ENCODE measurements around the gene TMPRSS5.

Gene TMPRSS5

DNA sequence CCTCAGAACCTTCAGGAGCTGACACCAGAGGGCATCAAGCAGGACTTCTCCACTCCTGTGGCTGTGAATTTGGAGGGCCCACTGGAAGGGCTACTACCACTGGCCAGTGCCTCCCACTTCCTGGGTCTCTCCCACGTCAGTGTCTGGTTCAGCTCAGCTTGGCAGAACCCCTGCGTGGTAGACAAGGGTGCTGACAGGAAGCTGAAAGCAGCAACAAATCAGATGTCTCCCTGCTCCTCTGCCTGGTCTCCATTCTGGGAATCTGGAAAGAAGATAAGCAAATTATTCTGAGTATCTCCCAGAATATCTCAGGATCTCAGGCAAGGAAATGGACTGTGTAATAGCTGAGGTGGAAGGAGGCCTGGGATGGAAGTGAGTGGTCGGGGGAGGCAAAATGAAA is 61.5 kb downstream of the TMPRSS5 start:
- Histone ChIP-seq H3K9me3 (ENCODE audit: control insufficient read depth, insufficient read depth, low read length) (no peaks in the 10 kb centered on the region), H3K36me3 (ENCODE audit: insufficient read depth, low read length) (no peaks in the 10 kb centered on the region), H3K4me1 (ENCODE audit: insufficient read depth, low read length) (no peaks in the 10 kb centered on the region), H3K9ac (ENCODE audit: low read depth, low read length) (no peak overlapping the region)

DNA sequence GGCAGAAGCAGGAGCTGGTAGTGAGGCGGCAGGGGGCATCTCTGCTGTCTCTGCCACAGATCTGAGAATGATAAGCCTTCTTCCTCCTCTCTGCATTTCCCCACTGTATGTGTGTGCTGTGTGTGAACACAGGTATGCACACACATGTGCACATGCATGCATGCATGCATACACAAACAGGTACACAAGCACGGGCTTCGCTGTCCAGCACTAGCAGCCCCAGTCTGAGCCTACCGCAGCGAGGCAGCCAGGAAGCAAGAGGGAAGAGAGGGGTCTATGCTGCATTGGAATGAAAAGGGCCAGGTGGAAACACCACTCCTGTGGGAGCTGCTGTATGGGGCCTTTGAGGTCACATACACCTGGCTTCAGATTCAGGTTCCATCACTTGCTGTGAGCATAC is 62.4 kb downstream of the TMPRSS5 start:
- H3K36me3 ChIP-seq (ENCODE audit: insufficient read depth, low read length), result no peaks in the 10 kb centered on the region
- no peaks in the 10 kb centered on the region for H3K4me1 ChIP-seq (ENCODE audit: insufficient read depth, low read length)
- H3K9ac ChIP-seq (ENCODE audit: low read depth, low read length), result no peak overlapping the region
- no peaks in the 10 kb centered on the region for H3K9me3 ChIP-seq (ENCODE audit: control insufficient read depth, insufficient read depth, low read length)

GRCh38 chr11:113643006-113643585 is 63.0 kb downstream of the TMPRSS5 start:
- Histone ChIP-seq H3K9me3 (ENCODE audit: control insufficient read depth, insufficient read depth, low read length) (no peaks in the 10 kb centered on the region), H3K36me3 (ENCODE audit: insufficient read depth, low read length) (no peaks in the 10 kb centered on the region)

GRCh38 chr11:113642090-113642489 is 64.0 kb downstream of the TMPRSS5 start:
- Histone ChIP-seq H3K36me3 (ENCODE audit: insufficient read depth, low read length) (no peaks in the 10 kb centered on the region), H3K4me1 (ENCODE audit: insufficient read depth, low read length) (no peaks in the 10 kb centered on the region), H3K9me3 (ENCODE audit: control insufficient read depth, insufficient read depth, low read length) (no peaks in the 10 kb centered on the region), H3K9ac (ENCODE audit: low read depth, low read length) (no peak overlapping the region)

More at GRCh38 chr11:113643006-113643585, 63.0 kb downstream of the TMPRSS5 start:
- Histone ChIP-seq H3K9ac (ENCODE audit: low read depth, low read length) (no peak overlapping the region), H3K4me1 (ENCODE audit: insufficient read depth, low read length) (no peaks in the 10 kb centered on the region)

- no peaks in the 10 kb centered on the region for H3K4me1 ChIP-seq (ENCODE audit: insufficient read depth, low read length)
Observed at GRCh38 chr11:113638376-113638775, 67.7 kb downstream of the TMPRSS5 start.

GRCh38 chr11:113637636-113638035 is 68.5 kb downstream of the TMPRSS5 start:
- no peaks in the 10 kb centered on the region for H3K9me3 ChIP-seq (ENCODE audit: control insufficient read depth, insufficient read depth, low read length)
- H3K9ac ChIP-seq (ENCODE audit: low read depth, low read length), result no peak overlapping the region
- no peaks in the 10 kb centered on the region for H3K36me3 ChIP-seq (ENCODE audit: insufficient read depth, low read length)
- H3K4me1 ChIP-seq (ENCODE audit: insufficient read depth, low read length), result no peaks in the 10 kb centered on the region

More at GRCh38 chr11:113638376-113638775, 67.7 kb downstream of the TMPRSS5 start:
- Histone ChIP-seq H3K36me3 (ENCODE audit: insufficient read depth, low read length) (no peaks in the 10 kb centered on the region), H3K9me3 (ENCODE audit: control insufficient read depth, insufficient read depth, low read length) (no peaks in the 10 kb centered on the region), H3K9ac (ENCODE audit: low read depth, low read length) (no peak overlapping the region)

Measured in ES-I3 (cell line).